Stimulated activated CD4-positive, alpha-beta T cell treated with anti-CD3 and anti-CD28 coated beads, Interleukin-4, amount 100 ng/mL, for 48 hours (primary cell): ENCODE measurements around the gene TMCO1.
"Not testable (repeated sequence)": the region's sequence is repeated elsewhere in the genome, so short reads cannot be mapped to it uniquely, and the experiment has no call there.

ENCODE experiments used
- DNase-seq, 2 donors: peaks; one replicate each; pipeline ENCODE4 v3.0.0-alpha.2; 2020; ENCODE audit warnings: low read depth in 2 of 2

TMCO1 gene

DNA sequence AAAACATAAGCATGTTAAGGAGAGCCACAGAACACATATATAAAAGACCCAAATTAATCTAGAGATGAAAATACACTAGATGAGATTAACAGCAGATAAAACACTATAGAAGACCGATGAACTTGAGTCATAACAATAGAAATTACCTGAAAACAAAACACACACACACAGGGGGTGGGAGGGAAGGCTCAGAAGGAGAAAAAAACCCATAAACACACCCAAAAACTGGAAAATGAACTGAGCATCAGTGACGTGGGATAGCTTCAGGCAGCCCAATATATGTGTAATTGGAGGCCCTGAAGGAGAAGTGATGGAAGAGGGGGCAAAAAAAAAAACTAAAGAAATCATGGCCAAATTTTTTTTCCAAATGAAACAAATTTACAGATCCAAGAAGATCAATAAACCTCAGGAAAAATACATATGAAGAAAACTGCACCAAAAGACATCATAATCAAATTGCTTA, 81.7 kb downstream of the TMCO1 start:
- no peak for DNase-seq

DNA sequence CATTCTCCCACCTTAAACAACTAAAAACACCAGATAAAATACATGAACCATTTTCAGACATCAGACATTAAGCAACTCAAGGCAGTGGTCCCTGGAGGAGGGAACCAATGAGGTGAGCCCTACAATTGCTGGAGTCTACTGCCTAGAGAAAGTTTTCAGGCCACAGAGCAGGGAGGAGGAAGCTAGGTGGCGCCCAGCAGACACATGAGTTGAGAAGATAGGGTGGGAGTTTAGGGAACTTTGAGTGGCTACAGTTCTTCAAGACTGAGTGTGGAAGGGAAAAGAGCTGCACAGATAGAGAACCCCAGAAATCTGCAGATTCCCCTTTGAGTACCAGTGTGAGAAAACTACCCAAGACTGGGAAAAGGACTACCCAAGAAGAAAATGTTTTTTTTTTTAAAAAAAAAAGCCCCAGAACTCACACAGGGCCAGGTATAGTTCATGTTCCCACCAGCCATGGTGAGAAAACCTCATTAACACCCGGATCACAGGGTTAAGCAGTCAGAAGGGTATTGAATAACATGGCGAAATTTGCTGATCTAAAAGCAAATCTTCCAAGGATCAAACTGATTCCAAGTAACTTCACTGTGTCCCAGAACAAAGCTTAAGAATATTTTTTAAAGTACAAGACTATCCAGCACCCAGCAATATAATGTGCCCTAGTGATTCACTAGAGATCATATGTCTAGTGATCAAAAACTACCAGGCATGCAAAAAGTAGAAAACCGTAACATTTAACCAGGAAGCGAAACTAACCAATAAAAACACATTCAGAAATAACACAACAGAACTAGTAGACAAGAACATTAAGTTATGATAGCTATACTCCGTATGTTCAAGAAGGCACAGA, 82.3 kb downstream of the TMCO1 start:
- no peak for DNase-seq

GRCh38 chr1:165683848-165684485, 84.7 kb downstream of the TMCO1 start:
- no peak for DNase-seq

GRCh38 chr1:165680773-165681172, 87.9 kb downstream of the TMCO1 start:
- not testable (repeated sequence) for DNase-seq

DNA sequence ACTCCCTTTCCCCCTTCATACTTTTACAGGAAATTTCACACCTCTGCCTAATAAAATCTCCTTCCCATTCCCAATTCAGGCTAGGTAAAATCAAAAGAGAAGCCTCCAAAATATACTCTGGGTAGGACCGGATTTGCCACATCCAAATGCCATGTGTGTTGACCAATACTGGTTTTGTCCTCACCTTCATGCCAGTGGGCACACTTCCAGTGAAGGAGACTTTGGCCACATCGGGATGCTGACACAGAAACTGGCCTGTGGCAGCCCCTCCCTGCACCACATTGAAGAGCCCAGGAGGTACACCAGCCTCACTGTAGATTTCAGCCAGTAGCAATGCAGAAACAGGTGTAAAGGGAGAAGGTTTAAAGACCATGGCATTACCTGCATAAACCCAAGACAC, 88.4 kb downstream of the TMCO1 start:
- DNase-seq = no peak

GRCh38 chr1:165679282-165680036, 89.2 kb downstream of the TMCO1 start:
- no peak for DNase-seq

GRCh38 chr1:165678509-165678908, 90.2 kb downstream of the TMCO1 start:
- DNase-seq = no peak
